ENCODE measurements around the gene ARHGAP22. TPM values are rescaled to one million over a fixed set of nuclear protein-coding genes. Genes with fewer than 3 reads are reported as not detected.

Gene ARHGAP22
- polyA plus RNA-seq, 1 of the 3 experiments (the other 2 are of a cell fraction) = 12.4 TPM

DNA sequence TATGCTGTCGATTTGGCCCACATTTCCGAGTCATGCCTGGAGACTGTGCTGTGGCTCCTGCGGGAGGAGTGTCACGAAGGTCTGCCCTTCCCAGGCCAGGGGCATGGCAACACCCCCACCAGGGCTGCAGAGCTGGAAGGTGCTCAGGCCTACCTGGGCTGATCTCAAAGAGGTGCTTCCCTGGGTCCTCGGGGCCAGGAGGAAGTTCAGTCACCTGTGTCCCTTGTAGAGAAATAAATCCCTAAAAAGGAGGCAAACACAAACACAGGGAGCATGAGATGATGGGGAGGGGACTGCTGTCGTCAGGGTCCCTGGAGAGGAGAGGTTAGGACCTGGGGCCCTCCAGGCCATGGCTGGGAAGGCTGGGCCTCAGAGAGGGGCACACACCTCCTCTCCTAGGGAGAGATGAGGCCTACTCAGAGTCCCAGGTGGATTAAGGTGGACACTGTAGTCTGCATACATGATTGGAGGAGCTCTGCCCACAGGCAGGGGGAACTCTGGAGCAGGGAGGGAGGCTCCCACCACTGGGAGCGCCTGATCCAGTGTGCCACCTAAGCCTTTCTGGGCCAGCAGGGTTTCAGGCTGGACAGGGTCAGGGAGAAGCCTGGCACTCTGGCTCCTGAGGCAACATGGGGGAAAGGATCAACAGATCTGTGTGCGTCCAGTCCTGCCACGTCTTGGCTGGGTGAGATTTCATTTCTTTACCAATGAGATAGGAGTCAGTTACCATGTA lies 49.4 kb downstream of the ARHGAP22 start:
- Histone ChIP-seq H3K27me3 (ENCODE audit: insufficient read depth) (no peaks in the 10 kb centered on the region), H3F3A (replicated peaks; ENCODE audit: insufficient read depth) (no peaks in the 10 kb centered on the region), H3K9ac (no peak overlapping the region), H4K20me1 (ENCODE audit: insufficient read depth) (no peaks in the 10 kb centered on the region), H3K9me2 (no peaks in the 10 kb centered on the region), H3K4me1 (ENCODE audit: control insufficient read depth in 1 of 2, insufficient read depth in 2 of 2, low read depth in 1 of 2, low read length in 1 of 2) (peaks cover 0 to 27% of the 10 kb centered on the region in 2 experiments; a peak in 2 of 4 replicates), H3K79me2 (ENCODE audit: insufficient read depth) (peaks cover 31% of the 10 kb centered on the region), H3K4me3 (ENCODE audit: low read depth in 2 of 2, low read length in 1 of 2) (no peak overlapping the region), H3K36me3 (replicated peaks in 1 of 2; ENCODE audit: control insufficient read depth in 1 of 2, insufficient read depth in 2 of 2, low read length in 1 of 2) (peaks cover 0 to 20% of the 10 kb centered on the region in 2 experiments), H3K4me2 (no peak overlapping the region), H3K27ac (ENCODE audit: low read depth in 2 of 2, low read length in 1 of 2) (no peak overlapping the region), H3K9me3 (no peaks in the 10 kb centered on the region), H2AFZ (ENCODE audit: low read depth) (no peak overlapping the region)
- CTCF ChIA-PET = interaction anchor here (3.9 to 18.6 kb wide), 2 partner anchors 99 to 193 kb away, joined by 30 to 662 read pairs; no protein-coding TSS in a partner anchor
- no peak for DNase-seq
- whole genome bisulfite sequencing (ENCODE audit: low lambda C conversion rate) = 86% methylated on average over 8 of the region's 9 CpGs
- POLR2A ChIA-PET = no interaction called here
- TF ChIP-seq SIN3A (IDR thresholded peaks at IDR 0.05; ENCODE audit: borderline replicate concordance, low read depth, low read length) = no peak
- TF ChIP-seq EP300 (IDR thresholded peaks at IDR 0.05; ENCODE audit: borderline replicate concordance in 1 of 2, low read depth in 1 of 2, low read length in 1 of 2) = no peak
- no peak for TF ChIP-seq FOXJ3 (CRISPR knock-in tag; IDR thresholded peaks at IDR 0.05)
- no peak for TF ChIP-seq TEAD4 (IDR thresholded peaks at IDR 0.05; ENCODE audit: borderline replicate concordance, insufficient read depth)
- TF ChIP-seq NFIC (IDR thresholded peaks at IDR 0.05; ENCODE audit: borderline replicate concordance) = no peak

DNA sequence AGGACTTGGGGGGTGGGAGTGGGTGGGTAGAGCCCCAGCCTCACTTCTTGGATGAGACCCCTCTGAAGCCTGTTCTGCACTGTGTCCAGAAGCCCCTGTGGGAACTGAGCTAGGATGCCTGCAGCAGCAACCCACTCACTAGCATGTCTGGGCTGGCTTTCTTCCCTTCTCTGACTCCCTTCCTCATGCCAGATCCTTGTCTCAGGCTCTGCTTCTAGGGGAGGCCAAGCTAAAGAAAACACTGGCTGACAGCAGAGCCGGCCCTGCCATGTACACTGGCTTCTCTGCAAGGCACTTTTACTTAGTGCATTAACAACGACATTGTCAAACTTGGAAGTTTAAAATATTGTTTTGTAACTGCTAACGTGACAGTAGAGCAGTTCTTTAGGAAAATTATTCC lies 50.2 kb downstream of the ARHGAP22 start:
- H2AFZ ChIP-seq (ENCODE audit: low read depth) = no peak overlapping the region
- H3K4me3 ChIP-seq (ENCODE audit: low read depth in 2 of 2, low read length in 1 of 2) = no peak overlapping the region
- H3K9me2 ChIP-seq = no peaks in the 10 kb centered on the region
- no peak for DNase-seq
- no peaks in the 10 kb centered on the region for H4K20me1 ChIP-seq (ENCODE audit: insufficient read depth)
- H3K9ac ChIP-seq = no peak overlapping the region
- POLR2A ChIA-PET = interaction anchor here (4.3 kb wide), 1 partner anchor 101 kb away, joined by 25 read pairs; no protein-coding TSS in a partner anchor
- no peak overlapping the region for H3K4me2 ChIP-seq
- peaks cover 0 to 27% of the 10 kb centered on the region in 2 experiments; a peak in 2 of 4 replicates for H3K4me1 ChIP-seq (ENCODE audit: control insufficient read depth in 1 of 2, insufficient read depth in 2 of 2, low read depth in 1 of 2, low read length in 1 of 2)
- CTCF ChIA-PET = interaction anchor here (0.6 to 18.6 kb wide), 3 partner anchors 100 to 245 kb away, joined by 3 to 662 read pairs (median 30); no protein-coding TSS in a partner anchor
- H3K36me3 ChIP-seq (replicated peaks in 1 of 2; ENCODE audit: control insufficient read depth in 1 of 2, insufficient read depth in 2 of 2, low read length in 1 of 2) = peaks cover 0 to 21% of the 10 kb centered on the region in 2 experiments
- TF ChIP-seq CHD2 (IDR thresholded peaks at IDR 0.05; ENCODE audit: low read length, partially characterized antibody) (no peak), TAF1 (IDR thresholded peaks at IDR 0.05; ENCODE audit: borderline replicate concordance, low read depth, low read length) (no peak), YY1 (IDR thresholded peaks at IDR 0.05; ENCODE audit: low read depth) (no peak), SIN3A (IDR thresholded peaks at IDR 0.05; ENCODE audit: borderline replicate concordance, low read depth, low read length) (no peak), GABPA (IDR thresholded peaks at IDR 0.05; ENCODE audit: low read depth) (no peak), EP300 (IDR thresholded peaks at IDR 0.05; ENCODE audit: borderline replicate concordance in 1 of 2, low read depth in 1 of 2, low read length in 1 of 2) (no peak)
- TF ChIP-seq, protein P1, sequence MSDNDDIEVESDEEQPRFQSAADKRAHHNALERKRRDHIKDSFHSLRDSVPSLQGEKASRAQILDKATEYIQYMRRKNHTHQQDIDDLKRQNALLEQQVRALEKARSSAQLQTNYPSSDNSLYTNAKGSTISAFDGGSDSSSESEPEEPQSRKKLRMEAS (IDR thresholded peaks at IDR 0.05; ENCODE audit: low read depth) = no peak
- no peaks in the 10 kb centered on the region for H3K9me3 ChIP-seq
- H3K27me3 ChIP-seq (ENCODE audit: insufficient read depth) = no peaks in the 10 kb centered on the region
- 89% methylated on average over 3 of the region's 3 CpGs for WGBS (ENCODE audit: low lambda C conversion rate)
- peaks cover 39% of the 10 kb centered on the region for H3K79me2 ChIP-seq (ENCODE audit: insufficient read depth)
- H3F3A ChIP-seq (replicated peaks; ENCODE audit: insufficient read depth) = no peaks in the 10 kb centered on the region
- H3K27ac ChIP-seq (ENCODE audit: low read depth in 2 of 2, low read length in 1 of 2) = no peak overlapping the region
